ENCODE results near the gene CLEC16A.

Gene CLEC16A

GRCh38 chr16:11020792-11021551, 76.6 kb downstream of the CLEC16A start:
- no peak for DNase-seq

GRCh38 chr16:11022002-11022401, 77.6 kb downstream of the CLEC16A start:
- DNase-seq: no peak

- DNase-seq: no peak
These were observed 79.1 kb downstream of the CLEC16A start for GRCh38 chr16:11023262-11024039.

- no peak for DNase-seq
These were observed 80.1 kb downstream of the CLEC16A start for GRCh38 chr16:11024333-11025053.

GRCh38 chr16:11025120-11025531, 80.8 kb downstream of the CLEC16A start:
- no peak for DNase-seq

GRCh38 chr16:11029948-11030347, 85.6 kb downstream of the CLEC16A start:
- DNase-seq: no peak

GRCh38 chr16:11030990-11031510, 86.7 kb downstream of the CLEC16A start:
- DNase-seq: no peak

- DNase-seq: no peak
These were observed 87.9 kb downstream of the CLEC16A start for GRCh38 chr16:11032000-11032921.

GRCh38 chr16:11032922-11033291, 88.5 kb downstream of the CLEC16A start:
- no peak for DNase-seq

- no peak for DNase-seq
These were observed 89.5 kb downstream of the CLEC16A start for GRCh38 chr16:11033629-11034420.

- DNase-seq: no peak
These were observed 90.1 kb downstream of the CLEC16A start for GRCh38 chr16:11034481-11034931.

GRCh38 chr16:11035096-11035495, 90.7 kb downstream of the CLEC16A start:
- DNase-seq: no peak

GRCh38 chr16:11036040-11036439, 91.7 kb downstream of the CLEC16A start:
- DNase-seq: no peak

- DNase-seq: no peak
These were observed 92.6 kb downstream of the CLEC16A start for GRCh38 chr16:11036868-11037410.

GRCh38 chr16:11038305-11038704, 93.9 kb downstream of the CLEC16A start:
- no peak for DNase-seq

GRCh38 chr16:11038777-11039176, 94.4 kb downstream of the CLEC16A start:
- DNase-seq: no peak

- DNase-seq: no peak
These were observed 95.4 kb downstream of the CLEC16A start for GRCh38 chr16:11039726-11040125.

- no peak for DNase-seq
These were observed 97.8 kb downstream of the CLEC16A start for GRCh38 chr16:11042191-11042590.

GRCh38 chr16:11045441-11045840, 101.1 kb downstream of the CLEC16A start:
- DNase-seq: no peak

GRCh38 chr16:11045846-11046245, 101.5 kb downstream of the CLEC16A start:
- no peak for DNase-seq

GRCh38 chr16:11046382-11046931, 102.1 kb downstream of the CLEC16A start:
- DNase-seq: no peak

Measured in DMS153 (cell line).